Erythroblast (primary cell): Measurements from ENCODE around the gene HIBCH.
"Not testable (repeated sequence)": the region's sequence is repeated elsewhere in the genome, so short reads cannot be mapped to it uniquely, and the experiment has no call there.

Experiments used
- DNase-seq, 2 experiments: peaks; one replicate each; lab custom pipeline; 2025; lab: John Stamatoyannopoulos, UW
- GATA1 ChIP-seq: IDR thresholded peaks from 2 replicates; pipeline ENCODE4 v1.6.1; 2011; ENCODE audit warnings: low read depth, mild to moderate bottlenecking, control low read depth, low read length, moderate library complexity
- POLR2A ChIP-seq: IDR thresholded peaks from 2 replicates; pipeline ENCODE4 v1.6.1; 2011; ENCODE audit warnings: mild to moderate bottlenecking, low read length

HIBCH gene

DNA sequence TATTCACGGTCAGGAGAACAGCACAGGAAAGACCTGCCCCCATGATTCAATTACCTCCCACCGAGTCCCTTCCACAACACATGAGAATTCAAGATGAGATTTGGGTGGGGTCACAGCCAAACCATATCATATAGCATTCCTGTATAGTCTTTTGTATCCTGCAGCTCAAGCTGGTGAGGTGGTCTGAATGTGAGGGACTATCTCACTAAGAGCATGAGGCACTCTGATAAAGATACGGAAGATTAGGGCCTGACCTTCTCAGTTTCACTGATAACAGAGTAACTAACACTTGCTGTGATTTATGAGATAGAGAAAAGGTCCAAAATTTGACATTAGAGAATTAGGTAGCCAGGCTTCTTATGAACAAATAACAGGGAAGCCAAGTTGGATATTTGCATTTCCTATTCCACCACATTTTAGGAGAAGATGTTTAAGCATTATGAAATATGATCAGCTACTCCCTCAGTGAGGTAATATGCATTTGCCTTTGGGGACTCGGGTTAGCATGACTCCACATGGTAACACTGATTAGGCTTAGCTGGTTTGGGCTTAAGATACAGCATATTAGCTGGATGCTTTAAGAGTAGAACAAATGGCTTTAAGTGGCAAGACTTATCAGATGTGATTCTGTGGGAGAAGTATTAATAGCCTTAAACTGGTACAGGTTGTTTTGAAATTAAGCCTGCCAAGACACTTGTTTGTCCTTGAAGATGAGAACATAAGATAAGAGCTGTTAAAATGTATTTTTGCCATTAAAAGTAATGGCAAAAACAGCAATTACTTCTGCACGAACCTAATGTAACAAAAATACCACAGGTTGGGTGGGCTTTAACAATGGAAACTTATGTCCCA is 150.2 kb downstream of the HIBCH start:
- no peak for TF ChIP-seq POLR2A
- DNase-seq, result peak in 1 of 2 experiments; percentile 40

GRCh38 chr2:190167702-190168101 is 151.9 kb downstream of the HIBCH start:
- TF ChIP-seq GATA1, result no peak
- no peak for TF ChIP-seq POLR2A
- no peak for DNase-seq

GRCh38 chr2:190165491-190165890 is 154.1 kb downstream of the HIBCH start:
- no peak for DNase-seq
- TF ChIP-seq POLR2A (no peak), GATA1 (no peak)

GRCh38 chr2:190162851-190163250 is 156.8 kb downstream of the HIBCH start:
- no peak for DNase-seq
- no peak for TF ChIP-seq POLR2A
- TF ChIP-seq GATA1, result no peak

DNA sequence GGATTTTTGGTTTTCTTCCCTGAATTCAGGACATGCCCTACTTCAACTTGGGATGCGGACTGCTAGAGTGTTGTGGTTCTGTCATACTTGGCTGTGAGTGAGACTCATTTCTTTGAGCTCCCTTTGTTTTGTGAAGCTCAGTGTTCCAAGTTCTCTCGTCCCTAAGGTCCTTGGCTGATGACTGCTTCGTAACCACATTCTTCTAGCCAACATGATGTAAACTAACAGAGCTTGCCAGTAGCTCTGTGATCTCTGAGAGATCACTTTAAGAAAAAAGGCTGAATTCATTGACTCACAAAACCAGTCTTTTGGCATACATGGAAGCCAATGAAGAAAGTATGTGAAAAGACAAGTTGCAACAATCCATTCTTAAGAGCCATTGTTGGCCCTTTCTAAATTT is 160.2 kb downstream of the HIBCH start:
- TF ChIP-seq POLR2A (no peak), GATA1 (no peak)
- no peak for DNase-seq

DNA sequence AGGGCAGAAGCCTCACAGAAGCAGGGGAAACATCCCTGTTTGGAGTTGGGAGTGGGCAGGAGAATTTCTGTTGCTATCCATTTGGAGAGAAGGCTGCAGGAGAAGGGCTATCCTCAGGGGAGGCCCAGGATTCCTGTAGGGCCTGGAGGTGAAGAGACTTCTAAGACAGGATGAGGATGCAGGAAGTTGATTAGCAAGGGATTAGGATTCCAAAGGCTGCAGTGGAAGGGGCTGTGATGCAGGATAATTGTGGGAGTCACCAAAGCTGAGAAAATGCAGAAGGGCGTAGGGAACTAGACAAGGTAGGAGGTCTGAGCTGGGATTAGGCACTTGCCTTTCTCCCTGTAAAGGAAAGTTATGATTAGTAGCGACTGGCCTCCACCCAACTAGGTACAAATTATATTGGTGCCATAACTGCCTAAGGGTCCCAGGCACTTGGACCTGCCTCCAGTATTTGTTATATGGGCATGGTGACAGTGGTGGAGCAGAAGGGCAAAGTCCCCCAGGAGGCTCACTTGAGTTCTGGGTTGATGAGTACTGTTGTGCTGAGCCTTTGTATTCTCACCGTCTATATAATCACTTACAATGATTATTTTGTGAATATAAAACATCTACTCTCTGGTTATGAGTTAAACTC is 160.7 kb downstream of the HIBCH start:
- no peak for DNase-seq
- no peak for TF ChIP-seq GATA1
- no peak for TF ChIP-seq POLR2A

DNA sequence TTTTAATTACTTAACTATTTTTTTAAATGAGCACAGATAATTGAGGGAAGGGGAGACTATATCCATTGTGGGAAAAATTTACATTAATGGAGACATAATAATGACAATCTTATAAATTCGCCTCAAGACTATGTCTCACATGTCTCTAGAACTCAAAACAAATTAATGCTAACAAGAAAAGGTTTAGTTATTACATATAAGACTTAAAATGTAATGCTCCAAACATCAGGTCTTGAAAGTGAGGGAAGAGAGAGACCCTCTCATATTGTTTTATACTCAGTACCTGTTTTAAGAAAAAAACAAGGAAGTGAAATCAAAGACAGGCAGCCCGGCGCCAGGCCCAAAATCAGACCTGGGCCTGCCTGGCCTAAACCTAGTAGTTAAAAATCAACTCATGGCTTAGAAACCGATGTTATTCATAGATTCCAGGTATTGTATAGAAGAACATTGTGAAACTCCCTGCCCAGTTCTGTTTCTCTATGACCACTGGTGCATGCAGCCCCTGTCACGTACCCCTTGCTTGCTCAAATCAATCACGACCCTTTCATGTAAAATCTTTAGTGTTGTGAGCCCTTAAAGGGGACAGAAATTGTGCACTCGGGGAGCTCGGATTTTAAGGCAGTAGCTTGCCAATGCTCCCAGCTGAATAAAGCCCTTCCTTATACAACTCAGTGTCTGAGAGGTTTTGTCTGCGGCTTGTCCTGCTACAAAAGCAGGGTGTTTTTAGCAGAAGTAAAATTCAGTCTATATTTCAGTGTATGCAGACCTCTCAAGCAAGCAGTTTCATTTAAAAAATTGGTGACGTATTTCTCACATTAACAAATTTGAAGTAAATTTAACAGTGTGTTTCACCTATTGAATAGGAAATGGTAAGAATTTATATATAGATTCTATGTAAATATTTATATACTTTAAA is 161.8 kb downstream of the HIBCH start:
- not testable (repeated sequence) for DNase-seq

DNA sequence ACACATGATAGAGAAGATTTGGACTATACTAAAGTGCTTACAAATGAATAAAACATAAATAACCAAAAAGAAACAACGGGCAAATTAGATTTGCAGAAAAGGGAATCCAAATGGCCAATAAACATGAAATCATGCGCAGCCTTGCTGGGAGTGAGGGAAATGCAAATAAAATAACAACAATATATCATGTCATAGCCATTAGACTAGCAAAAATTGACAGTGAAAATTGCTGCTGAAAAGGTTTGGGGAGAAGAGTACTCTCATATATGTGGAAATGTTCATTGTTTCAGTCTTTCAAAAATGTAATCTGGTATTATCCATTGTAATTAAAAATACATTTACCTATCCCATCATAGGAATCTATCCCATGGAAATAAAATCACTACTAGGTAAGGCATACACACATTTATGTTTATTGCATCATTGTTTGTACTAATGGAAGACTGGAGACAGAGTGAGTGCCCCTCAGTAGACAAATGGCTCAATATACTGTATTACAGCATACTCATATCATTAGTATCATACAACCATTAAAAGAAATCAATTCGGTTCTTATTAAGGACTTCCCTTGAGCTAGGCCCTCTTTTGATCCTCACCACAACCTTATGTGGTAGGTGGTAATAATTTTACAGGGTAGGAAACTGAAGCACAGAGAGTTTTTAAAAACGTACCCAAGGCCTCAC is 163.0 kb downstream of the HIBCH start:
- TF ChIP-seq GATA1 (no peak), POLR2A (no peak)
- DNase-seq, result no peak
